Measurements from ENCODE around the gene PSG3.

GRCh38 chr19:42764836-42765235 lies 24.6 kb upstream of the PSG3 start:
- TF ChIP-seq CTCF (IDR thresholded peaks at IDR 0.05 in 2 of 3, conservative IDR thresholded peaks at IDR 0.05 in 1 of 3; ENCODE audit: borderline replicate concordance in 1 of 3, insufficient read depth in 1 of 3, low read depth in 2 of 3, low read length in 2 of 3) (no peak), POLR2A (IDR thresholded peaks at IDR 0.05; ENCODE audit: borderline replicate concordance, extremely low read depth, insufficient read depth, insufficient read length) (no peak), EZH2phosphoT487 (IDR thresholded peaks at IDR 0.05; ENCODE audit: borderline replicate concordance) (no peak), EZH2 (IDR thresholded peaks at IDR 0.05) (no peak), SP1 (IDR thresholded peaks at IDR 0.05; ENCODE audit: low read depth) (no peak), REST (IDR thresholded peaks at IDR 0.05; ENCODE audit: low read depth) (no peak), ZNF274 (IDR thresholded peaks at IDR 0.05; ENCODE audit: low read depth, low read length) (no peak), SIN3A (IDR thresholded peaks at IDR 0.05; ENCODE audit: low read depth) (no peak), TCF7L2 (IDR thresholded peaks at IDR 0.05; ENCODE audit: borderline replicate concordance, extremely low read depth, insufficient read depth, insufficient read length) (no peak), YY1 (IDR thresholded peaks at IDR 0.05; ENCODE audit: extremely low read depth, insufficient replicate concordance, low read depth, low read length) (no peak), RAD21 (IDR thresholded peaks at IDR 0.05; ENCODE audit: low read depth) (no peak), JUND (IDR thresholded peaks at IDR 0.05) (no peak)
- TF ChIP-seq, protein P1, sequence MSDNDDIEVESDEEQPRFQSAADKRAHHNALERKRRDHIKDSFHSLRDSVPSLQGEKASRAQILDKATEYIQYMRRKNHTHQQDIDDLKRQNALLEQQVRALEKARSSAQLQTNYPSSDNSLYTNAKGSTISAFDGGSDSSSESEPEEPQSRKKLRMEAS (IDR thresholded peaks at IDR 0.05), result no peak
